HUES6 (cell line): Measurements from ENCODE around the gene CBX4.

Source experiments
- H3K27ac ChIP-seq: 2 replicates; pipeline ENCODE4 v1.7.0; 2013; ENCODE audit warnings: low read depth, mild to moderate bottlenecking, low read length, inconsistent platforms
- H3K27me3 ChIP-seq: 2 replicates; pipeline ENCODE4 v1.6.1; 2013; ENCODE audit warnings: low read length; ENCODE audit not compliant: control insufficient read depth, insufficient read depth
- H3K36me3 ChIP-seq: 2 replicates; pipeline ENCODE4 v1.6.1; 2013; ENCODE audit warnings: low read length; ENCODE audit not compliant: control insufficient read depth, insufficient read depth
- H3K4me1 ChIP-seq: 2 replicates; pipeline ENCODE4 v1.6.1; 2013; ENCODE audit warnings: low read length; ENCODE audit not compliant: control insufficient read depth, insufficient read depth
- H3K4me3 ChIP-seq: 2 replicates; pipeline ENCODE4 v1.5.1; 2013; ENCODE audit warnings: low read depth, low read length
- H3K9ac ChIP-seq: one replicate; pipeline ENCODE4 v1.6.1; 2013; ENCODE audit warnings: mild to moderate bottlenecking, low read length
- H3K9me3 ChIP-seq: 2 replicates; pipeline ENCODE4 v1.6.1; 2013; ENCODE audit warnings: low read depth, low read length; ENCODE audit not compliant: control insufficient read depth, insufficient read depth

The CBX4 gene

GRCh38 chr17:79833744-79834564 is 5.3 kb downstream of the CBX4 start:
- peak overlapping the region; percentile 32 for H3K4me3 ChIP-seq
- no peaks in the 10 kb centered on the region for H3K9me3 ChIP-seq
- H3K27ac ChIP-seq: no peak overlapping the region
- H3K36me3 ChIP-seq: no peaks in the 10 kb centered on the region
- H3K9ac ChIP-seq: no peak overlapping the region
- H3K27me3 ChIP-seq: peaks cover 97% of the 10 kb centered on the region
- H3K4me1 ChIP-seq: peaks cover 52% of the 10 kb centered on the region

GRCh38 chr17:79833110-79833450 is 6.2 kb downstream of the CBX4 start:
- Histone ChIP-seq H3K27me3 (peaks cover 100% of the 10 kb centered on the region), H3K4me3 (peak overlapping the region; percentile 29; the same call in 1 of the 2 replicates), H3K9ac (no peak overlapping the region), H3K9me3 (no peaks in the 10 kb centered on the region), H3K36me3 (no peaks in the 10 kb centered on the region), H3K4me1 (peaks cover 52% of the 10 kb centered on the region), H3K27ac (no peak overlapping the region)

GRCh38 chr17:79832218-79833109 is 6.8 kb downstream of the CBX4 start:
- H3K9ac ChIP-seq: peak overlapping the region; percentile 33
- H3K27me3 ChIP-seq: peaks cover 99% of the 10 kb centered on the region
- H3K9me3 ChIP-seq: no peaks in the 10 kb centered on the region
- no peak overlapping the region for H3K27ac ChIP-seq
- H3K4me3 ChIP-seq: peak overlapping the region; percentile 52
- H3K36me3 ChIP-seq: no peaks in the 10 kb centered on the region
- H3K4me1 ChIP-seq: peaks cover 46% of the 10 kb centered on the region

- H3K9ac ChIP-seq: peak overlapping the region; percentile 33
- H3K4me1 ChIP-seq: peaks cover 38% of the 10 kb centered on the region
- no peak overlapping the region for H3K27ac ChIP-seq
- H3K27me3 ChIP-seq: peaks cover 99% of the 10 kb centered on the region
- peak overlapping the region; percentile 52 for H3K4me3 ChIP-seq
- H3K36me3 ChIP-seq: no peaks in the 10 kb centered on the region
- no peaks in the 10 kb centered on the region for H3K9me3 ChIP-seq
Measured at GRCh38 chr17:79831265-79832217, 7.7 kb downstream of the CBX4 start.

GRCh38 chr17:79830763-79831264 is 8.4 kb downstream of the CBX4 start:
- H3K4me3 ChIP-seq: no peak overlapping the region
- peaks cover 33% of the 10 kb centered on the region for H3K4me1 ChIP-seq
- no peak overlapping the region for H3K9ac ChIP-seq
- H3K27ac ChIP-seq: no peak overlapping the region
- H3K9me3 ChIP-seq: no peaks in the 10 kb centered on the region
- H3K36me3 ChIP-seq: no peaks in the 10 kb centered on the region
- peaks cover 99% of the 10 kb centered on the region for H3K27me3 ChIP-seq

GRCh38 chr17:79830303-79830702 is 8.9 kb downstream of the CBX4 start:
- Histone ChIP-seq H3K4me3 (no peak overlapping the region), H3K9me3 (no peaks in the 10 kb centered on the region), H3K27ac (no peak overlapping the region), H3K36me3 (no peaks in the 10 kb centered on the region), H3K4me1 (peaks cover 28% of the 10 kb centered on the region), H3K9ac (no peak overlapping the region), H3K27me3 (peaks cover 99% of the 10 kb centered on the region)

- Histone ChIP-seq H3K4me1 (peaks cover 25% of the 10 kb centered on the region), H3K9ac (no peak overlapping the region), H3K9me3 (no peaks in the 10 kb centered on the region), H3K27ac (no peak overlapping the region), H3K27me3 (peaks cover 99% of the 10 kb centered on the region), H3K36me3 (no peaks in the 10 kb centered on the region), H3K4me3 (no peak overlapping the region)
Measured at GRCh38 chr17:79829457-79829856, 9.8 kb downstream of the CBX4 start.

- H3K36me3 ChIP-seq: no peaks in the 10 kb centered on the region
- no peak overlapping the region for H3K4me3 ChIP-seq
- H3K4me1 ChIP-seq: peaks cover 21% of the 10 kb centered on the region
- H3K9ac ChIP-seq: no peak overlapping the region
- H3K27ac ChIP-seq: no peak overlapping the region
- H3K27me3 ChIP-seq: peaks cover 99% of the 10 kb centered on the region
- no peaks in the 10 kb centered on the region for H3K9me3 ChIP-seq
Measured at GRCh38 chr17:79829004-79829403, 10.2 kb downstream of the CBX4 start.

GRCh38 chr17:79826841-79827578 is 12.2 kb downstream of the CBX4 start:
- H3K36me3 ChIP-seq: no peaks in the 10 kb centered on the region
- no peak overlapping the region for H3K27ac ChIP-seq
- peaks cover 94% of the 10 kb centered on the region for H3K27me3 ChIP-seq
- H3K4me1 ChIP-seq: peaks cover 13% of the 10 kb centered on the region
- no peak overlapping the region for H3K9ac ChIP-seq
- no peak overlapping the region for H3K4me3 ChIP-seq
- H3K9me3 ChIP-seq: no peaks in the 10 kb centered on the region

GRCh38 chr17:79826204-79826680 is 13.0 kb downstream of the CBX4 start:
- H3K27me3 ChIP-seq: peaks cover 94% of the 10 kb centered on the region
- no peak overlapping the region for H3K27ac ChIP-seq
- no peaks in the 10 kb centered on the region for H3K36me3 ChIP-seq
- no peak overlapping the region for H3K4me3 ChIP-seq
- no peak overlapping the region for H3K9ac ChIP-seq
- no peaks in the 10 kb centered on the region for H3K9me3 ChIP-seq
- peaks cover 9% of the 10 kb centered on the region for H3K4me1 ChIP-seq
